ENCODE data around the gene SDR9C7. TPM values are rescaled to one million over a fixed set of nuclear protein-coding genes. Genes with fewer than 3 reads are reported as not detected.
"Not testable (repeated sequence)": the region's sequence is repeated elsewhere in the genome, so short reads cannot be mapped to it uniquely, and the experiment has no call there.

The SDR9C7 gene
- total RNA-seq, result not detected
- under 1 TPM in 5 of 6 donors, not detected in 1; 0.10 to 0.21 (median 0.18) TPM for polyA plus RNA-seq (ENCODE audit: insufficient read length in 6 of 6)
- long read RNA-seq, donor 1, result 0 reads
- long read RNA-seq, donor 2, result 0 reads
- long read RNA-seq, donor 3, result 0 reads
- long read RNA-seq, donor 4, result 0 reads
- long read RNA-seq, donor 5, result 0 reads
- long read RNA-seq, donor 6, result 0 reads
- long read RNA-seq, donor 7, result 0 reads
- long read RNA-seq, donor 8, result 0 reads
- long read RNA-seq, donor 9, result 0 reads
- long read RNA-seq, donor 10, result 0 reads
- long read RNA-seq, donor 11, result 0 reads
- long read RNA-seq, donor 12, result 0 reads

DNA sequence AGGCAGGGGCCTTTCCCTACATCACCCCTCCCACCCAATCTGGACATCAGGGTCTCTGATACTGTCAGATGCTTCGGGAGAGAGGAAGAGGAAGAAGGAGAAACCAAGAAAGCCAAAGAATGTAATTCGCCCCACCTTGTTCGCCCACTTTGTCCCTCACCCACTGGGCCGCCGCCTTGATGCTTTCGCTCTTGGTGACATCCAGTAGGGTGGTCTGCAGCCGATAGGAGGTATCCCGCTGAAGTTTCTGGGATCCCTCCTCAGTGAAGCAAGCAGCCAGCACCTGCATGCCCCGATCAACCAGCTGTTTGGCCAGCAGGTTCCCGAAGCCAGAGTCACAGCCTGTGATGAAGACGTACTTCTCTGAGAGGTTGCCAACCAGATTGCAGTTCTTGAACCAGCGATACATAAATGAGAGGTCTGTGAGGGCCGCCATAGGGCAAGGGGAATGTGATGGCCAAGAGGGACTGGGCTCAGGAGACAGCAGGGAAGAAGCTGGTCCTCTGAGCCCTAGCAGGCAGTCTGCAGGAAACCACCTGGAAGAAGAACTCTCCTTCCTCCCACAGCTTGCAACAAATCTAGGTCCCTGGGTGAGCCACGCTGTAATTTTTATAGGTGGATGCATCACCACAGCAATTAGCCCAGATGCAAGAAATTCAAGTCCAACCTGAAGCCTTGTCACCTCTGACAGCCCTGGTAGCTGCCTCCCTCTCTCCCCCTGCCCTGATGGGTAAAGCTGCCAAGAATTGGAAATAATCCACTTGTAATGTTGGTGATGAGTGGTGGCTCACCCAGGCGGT lies at the start of gene SDR9C7:
Gene SDR9C7 (minus strand): TSS at position 583 of the 800 bp plus-strand sequence. CDS start 147 bp downstream, at position 436.
- TF ChIP-seq CTCF (IDR thresholded peaks at IDR 0.05), result no peak
- H3K36me3 ChIP-seq, result no peaks in the 10 kb centered on the region
- intact Hi-C loops (cut with DNase I), result no loop called here
- H3K4me1 ChIP-seq, result peaks cover 0 to 23% of the 10 kb centered on the region in 2 donors
- peak within 1 kb of the TSS in 1 of 2 donors; percentile 60 for H3K27ac ChIP-seq
- H3K4me3 ChIP-seq, result no peak within 1 kb of the TSS
- ATAC-seq (no peak), DNase-seq (no peak)
- H3K9me3 ChIP-seq, result no peaks in the 10 kb centered on the region
- H3K27me3 ChIP-seq, result no peaks in the 10 kb centered on the region

DNA sequence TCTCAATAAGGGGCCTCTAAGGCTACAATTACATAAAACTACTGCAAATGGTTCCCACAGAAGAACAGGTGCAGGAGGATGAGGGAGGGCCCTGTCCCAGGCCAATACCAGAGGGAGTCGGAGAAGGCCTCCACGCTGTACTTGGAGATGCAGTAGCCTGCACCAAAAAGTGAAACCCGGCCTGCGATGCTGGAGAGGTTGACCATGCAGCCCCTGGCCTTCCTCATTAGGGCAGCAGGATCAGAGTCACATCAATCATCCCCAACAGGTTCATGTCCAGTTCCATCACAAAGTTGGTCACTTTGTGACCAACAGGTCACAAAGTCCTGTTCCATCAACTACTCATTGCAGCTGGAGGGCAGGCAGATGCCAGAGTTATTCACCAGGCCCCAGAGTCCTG lies 49.2 kb upstream of the SDR9C7 start:
- peak in 1 of 4 donors; percentile 31 for DNase-seq
- Histone ChIP-seq H3K4me3 (no peak overlapping the region), H3K36me3 (no peaks in the 10 kb centered on the region), H3K4me1 (peaks cover 0 to 15% of the 10 kb centered on the region in 2 donors), H3K27me3 (no peaks in the 10 kb centered on the region), H3K27ac (no peak overlapping the region), H3K9me3 (no peaks in the 10 kb centered on the region)
- intact Hi-C loops (cut with DNase I), result no loop called here
- TF ChIP-seq CTCF (IDR thresholded peaks at IDR 0.05), result no peak
- no peak for ATAC-seq

GRCh38 chr12:56982578-56983236 lies 48.5 kb upstream of the SDR9C7 start:
- intact Hi-C loops (cut with DNase I); H3K27me3 ChIP-seq; H3K9me3 ChIP-seq; H3K36me3 ChIP-seq; ATAC-seq; H3K27ac ChIP-seq; H3K4me1 ChIP-seq; H3K4me3 ChIP-seq: not testable (repeated sequence)
- DNase-seq, result peak in 1 of 4 donors; percentile 56

DNA sequence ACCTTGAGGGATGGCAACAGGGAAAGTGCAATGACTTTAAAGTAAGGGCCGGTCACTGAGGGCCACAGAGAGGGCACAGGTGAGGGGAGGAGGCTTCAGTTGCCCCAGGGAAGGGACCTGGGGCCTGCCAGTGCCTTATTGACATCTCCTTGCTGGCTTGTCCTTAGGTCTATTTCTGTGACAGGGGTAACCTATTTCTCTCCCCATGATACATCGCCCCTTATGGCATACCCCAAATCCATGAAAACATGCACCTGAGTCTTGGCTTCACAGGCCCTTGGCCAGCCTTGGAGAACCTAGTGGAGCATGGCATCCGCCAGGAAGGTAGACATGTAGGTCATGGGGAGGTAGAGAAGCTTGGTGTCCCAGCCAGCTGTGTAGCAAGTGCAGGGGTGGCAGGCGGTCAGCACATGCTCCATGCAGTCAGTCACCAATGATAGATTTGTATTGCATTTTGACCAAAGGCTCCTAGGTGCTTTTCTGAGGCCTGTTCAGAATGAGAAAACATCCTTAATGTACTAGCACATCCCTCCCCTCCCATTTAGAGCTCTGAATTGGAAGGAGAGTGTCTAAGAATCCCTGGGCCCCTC lies 46.8 kb upstream of the SDR9C7 start:
- no peaks in the 10 kb centered on the region for H3K27me3 ChIP-seq
- no peaks in the 10 kb centered on the region for H3K9me3 ChIP-seq
- no peaks in the 10 kb centered on the region for H3K4me1 ChIP-seq
- no peak overlapping the region for H3K27ac ChIP-seq
- DNase-seq (no peak), ATAC-seq (no peak)
- intact Hi-C loops (cut with DNase I), result no loop called here
- TF ChIP-seq CTCF (IDR thresholded peaks at IDR 0.05), result no peak
- no peaks in the 10 kb centered on the region for H3K36me3 ChIP-seq
- H3K4me3 ChIP-seq, result no peak overlapping the region

GRCh38 chr12:56980268-56980667 lies 46.1 kb upstream of the SDR9C7 start:
- H3K4me3 ChIP-seq, result no peak overlapping the region
- H3K4me1 ChIP-seq, result no peaks in the 10 kb centered on the region
- H3K27ac ChIP-seq, result no peak overlapping the region
- no peak for TF ChIP-seq CTCF (IDR thresholded peaks at IDR 0.05)
- DNase-seq (no peak), ATAC-seq (no peak)
- H3K36me3 ChIP-seq, result no peaks in the 10 kb centered on the region
- H3K9me3 ChIP-seq, result no peaks in the 10 kb centered on the region
- no peaks in the 10 kb centered on the region for H3K27me3 ChIP-seq
- intact Hi-C loops (cut with DNase I), result no loop called here

All from left lung (tissue), 14 donors.